IPS-11a (cell line): ENCODE data around the gene GPC5.

Source experiments
- H3K4me3 ChIP-seq: one replicate; pipeline ENCODE4 v1.5.1; 2013; ENCODE audit warnings: low read depth, low read length, control low read depth

GPC5 gene

DNA sequence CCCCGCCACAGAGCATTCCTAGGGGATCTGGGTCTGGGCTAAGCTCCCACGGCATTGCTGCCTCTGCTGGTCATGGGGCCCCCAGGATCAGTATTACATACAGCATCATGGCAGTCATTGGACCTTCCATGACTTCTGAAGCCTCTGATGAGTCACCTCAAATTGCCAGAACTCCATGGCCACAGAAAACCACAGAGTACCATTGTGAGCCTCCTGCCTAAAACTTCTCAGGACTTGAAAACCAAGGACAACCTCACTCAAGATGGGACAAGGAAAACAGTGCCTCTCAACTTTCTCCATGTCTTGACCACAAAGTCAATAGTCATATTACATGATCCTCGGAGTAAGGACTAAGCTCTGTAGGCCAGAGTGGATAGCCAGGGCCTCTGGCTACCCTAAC is 306.0 kb downstream of the GPC5 start:
- no peak overlapping the region for H3K4me3 ChIP-seq

GRCh38 chr13:91708558-91708957 is 310.1 kb downstream of the GPC5 start:
- H3K4me3 ChIP-seq, result no peak overlapping the region

- H3K4me3 ChIP-seq, result no peak overlapping the region
Measured at GRCh38 chr13:91709180-91709579, 310.8 kb downstream of the GPC5 start.

DNA sequence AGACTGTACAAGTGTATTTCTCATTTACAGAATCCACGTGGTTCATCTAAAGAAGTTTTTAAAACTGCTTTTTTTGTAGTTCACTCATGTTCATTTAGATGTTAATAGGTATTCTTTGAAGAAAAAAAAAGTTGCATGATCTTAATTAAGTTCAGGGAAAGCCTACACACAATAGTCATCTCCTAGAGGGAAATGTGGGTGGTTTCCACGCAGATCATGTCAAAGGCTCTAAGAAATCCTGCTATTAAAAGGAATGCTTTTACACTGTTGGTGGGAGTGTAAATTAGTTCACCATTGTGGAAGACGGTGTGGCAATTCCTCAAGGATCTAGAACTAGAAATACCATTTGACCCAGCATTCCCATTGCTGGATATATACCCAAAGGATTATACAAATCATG is 312.3 kb downstream of the GPC5 start:
- H3K4me3 ChIP-seq, result no peak overlapping the region

DNA sequence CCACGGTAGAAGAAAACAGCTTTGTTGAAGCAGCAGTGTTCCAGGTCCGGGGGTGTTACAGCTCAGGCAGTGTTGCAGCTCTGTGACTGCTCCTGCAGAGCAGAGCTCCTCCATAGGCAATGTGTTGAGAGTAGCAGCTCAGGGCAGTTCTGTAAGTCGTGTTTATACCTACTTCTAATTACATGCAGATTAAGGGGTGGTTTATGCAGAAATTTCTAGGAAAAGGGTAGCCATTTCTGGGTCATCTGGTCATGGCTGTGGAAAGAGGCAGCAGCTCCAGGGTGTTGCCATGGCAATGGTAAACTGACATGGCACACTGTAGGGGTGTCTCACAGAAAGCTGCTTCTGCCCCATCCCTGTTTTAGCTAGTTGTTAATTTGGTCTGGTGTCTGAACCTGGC is 316.4 kb downstream of the GPC5 start:
- H3K4me3 ChIP-seq, result no peak overlapping the region

DNA sequence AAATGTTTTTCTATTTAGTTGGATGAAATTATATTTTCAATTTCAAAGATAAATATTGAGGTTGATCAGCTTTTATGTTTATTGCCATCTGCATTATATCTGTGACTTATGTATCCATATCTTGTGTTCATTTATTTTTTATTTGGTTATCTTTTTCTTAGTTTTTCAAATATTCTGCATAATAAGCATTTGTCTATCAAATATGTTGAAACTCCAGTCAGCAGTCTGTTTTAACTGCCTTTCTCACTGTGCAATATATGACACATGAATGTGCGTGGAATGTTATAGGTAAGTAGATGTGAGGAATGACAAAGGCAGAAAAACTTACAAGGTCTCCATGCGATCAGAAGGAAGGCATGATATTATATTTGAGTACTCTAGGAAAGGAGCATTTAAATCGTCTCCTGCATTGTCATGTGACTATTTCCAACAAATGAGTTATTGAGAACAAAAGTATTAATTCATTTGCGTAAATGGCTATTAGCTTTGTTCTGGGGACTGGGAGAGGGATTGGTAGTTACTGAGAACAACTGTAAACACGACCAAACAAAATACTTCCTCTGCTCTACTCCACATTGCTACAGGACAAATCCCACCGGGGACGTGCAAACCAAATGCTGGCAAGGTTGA is 318.1 kb downstream of the GPC5 start:
- H3K4me3 ChIP-seq, result no peak overlapping the region

DNA sequence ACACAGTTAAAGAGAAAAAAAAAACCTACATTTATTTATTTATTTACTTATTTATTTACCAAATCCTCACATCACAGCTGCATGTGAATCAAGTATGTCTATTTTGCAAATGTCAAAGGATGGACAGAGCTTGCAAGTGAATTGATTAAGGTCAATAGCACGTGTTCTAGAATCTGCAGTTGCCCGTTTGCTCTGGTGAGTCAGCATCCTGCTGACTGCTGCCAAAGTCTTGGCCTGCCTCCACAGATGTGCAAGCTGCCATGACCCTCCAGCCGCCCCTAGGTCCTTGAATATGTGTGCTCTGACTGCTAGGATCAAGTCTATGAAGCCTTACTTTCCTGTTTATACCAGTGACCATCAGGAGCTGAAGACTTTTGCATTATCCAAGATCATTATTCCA is 320.6 kb downstream of the GPC5 start:
- H3K4me3 ChIP-seq, result no peak overlapping the region

DNA sequence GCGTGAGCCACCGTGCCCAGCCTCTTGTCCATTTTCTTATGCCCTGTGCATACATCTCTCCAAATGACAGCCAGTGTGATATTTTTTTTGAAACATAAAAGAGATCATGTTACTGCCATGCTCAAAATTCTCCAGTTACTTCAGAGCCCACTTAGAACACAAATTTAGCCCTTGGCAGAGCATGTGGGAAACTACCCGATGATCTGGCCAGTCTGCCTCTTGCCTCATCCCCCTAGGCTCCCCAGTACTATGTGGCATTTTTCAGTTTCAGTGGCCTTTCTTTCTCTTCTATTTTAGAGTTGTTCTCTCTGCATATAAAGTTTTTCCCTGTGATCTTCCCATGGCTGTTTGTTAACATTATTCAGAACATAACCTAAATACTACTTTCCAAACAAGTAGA is 323.0 kb downstream of the GPC5 start:
- H3K4me3 ChIP-seq, result no peak overlapping the region

DNA sequence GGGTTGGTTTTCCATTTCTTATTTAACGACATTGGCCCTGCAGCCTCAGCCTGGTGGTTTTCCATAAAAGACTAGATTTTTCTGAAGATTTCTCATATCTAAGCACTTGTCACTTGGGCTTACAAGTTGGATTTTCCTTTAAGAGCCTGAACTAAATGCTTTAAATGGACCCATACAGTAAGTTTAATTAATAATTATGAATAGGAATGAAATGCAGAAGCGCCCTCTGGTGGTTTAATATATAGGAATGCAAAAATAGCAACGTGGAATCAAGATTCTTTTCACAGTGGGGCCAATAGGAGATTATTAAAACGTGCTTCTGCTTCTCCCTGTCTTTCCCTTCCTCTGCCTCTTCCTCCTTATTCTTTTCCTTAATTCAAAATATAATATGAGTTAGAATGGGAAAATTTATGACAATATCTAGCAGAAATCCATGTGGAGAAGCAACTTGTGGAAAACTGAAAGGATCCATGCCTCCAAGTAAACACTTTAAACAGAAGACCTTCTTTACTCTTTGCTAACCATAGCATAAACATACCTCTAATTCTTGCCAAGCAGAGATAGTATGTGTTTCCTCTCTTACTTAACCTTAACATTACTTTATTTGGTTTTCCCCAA is 324.0 kb downstream of the GPC5 start:
- H3K4me3 ChIP-seq, result no peak overlapping the region

DNA sequence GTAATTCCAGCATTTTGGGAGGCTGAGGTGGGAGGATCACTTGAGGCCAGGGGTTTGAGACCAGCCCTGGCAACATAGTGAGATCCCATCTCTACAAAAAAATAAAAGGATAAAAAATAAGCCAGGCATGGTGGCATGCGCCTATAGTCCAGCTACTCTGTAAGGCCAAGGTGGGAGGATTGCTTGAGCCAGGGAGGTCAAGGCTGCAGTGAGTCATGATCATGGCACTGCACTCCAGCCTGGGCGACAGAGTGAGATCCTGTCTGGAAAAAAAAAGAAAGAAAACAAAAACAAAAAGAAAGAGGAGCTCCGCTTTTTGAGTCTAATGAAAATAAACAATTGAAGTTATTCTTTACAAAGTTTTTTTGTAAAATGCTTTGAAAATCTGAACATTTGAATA is 326.2 kb downstream of the GPC5 start:
- H3K4me3 ChIP-seq, result no peak overlapping the region

DNA sequence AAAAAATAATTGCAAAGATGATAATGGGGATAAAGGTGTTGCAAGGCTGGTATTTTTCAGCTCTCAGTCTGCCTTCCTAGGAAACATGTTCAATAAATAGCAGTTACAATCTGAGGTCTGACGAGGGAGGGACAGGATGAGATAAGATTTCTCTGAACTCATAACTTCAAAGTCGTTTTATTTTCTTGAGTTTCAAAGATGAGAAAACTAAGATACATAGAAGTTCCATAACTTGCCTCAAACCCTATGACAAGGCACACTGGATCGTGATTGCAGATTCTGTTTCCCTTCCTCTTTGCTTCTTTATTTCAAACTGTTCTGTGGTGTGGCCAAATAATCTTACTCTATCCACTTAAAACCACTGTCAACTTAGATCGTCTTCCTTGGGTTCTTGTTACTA is 327.2 kb downstream of the GPC5 start:
- H3K4me3 ChIP-seq, result no peak overlapping the region

DNA sequence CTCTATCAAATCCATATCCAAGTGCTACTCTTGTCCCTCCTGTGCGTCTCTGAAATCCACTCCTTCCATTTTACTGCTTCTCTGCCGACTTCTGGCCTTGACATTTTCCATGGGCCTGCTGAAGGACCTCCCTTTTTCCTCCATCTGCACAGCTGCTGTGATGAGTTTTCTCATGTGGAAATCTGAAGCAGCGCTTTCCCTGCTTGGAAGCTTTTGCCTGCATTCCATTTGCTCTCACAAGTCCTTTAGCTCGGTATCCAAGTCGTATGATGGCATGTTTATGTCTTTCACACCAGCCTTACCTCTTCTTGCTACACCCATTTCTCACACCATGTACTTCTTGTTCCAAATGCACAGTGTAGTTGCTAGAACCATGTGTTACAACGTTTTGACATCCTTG is 328.2 kb downstream of the GPC5 start:
- no peak overlapping the region for H3K4me3 ChIP-seq

DNA sequence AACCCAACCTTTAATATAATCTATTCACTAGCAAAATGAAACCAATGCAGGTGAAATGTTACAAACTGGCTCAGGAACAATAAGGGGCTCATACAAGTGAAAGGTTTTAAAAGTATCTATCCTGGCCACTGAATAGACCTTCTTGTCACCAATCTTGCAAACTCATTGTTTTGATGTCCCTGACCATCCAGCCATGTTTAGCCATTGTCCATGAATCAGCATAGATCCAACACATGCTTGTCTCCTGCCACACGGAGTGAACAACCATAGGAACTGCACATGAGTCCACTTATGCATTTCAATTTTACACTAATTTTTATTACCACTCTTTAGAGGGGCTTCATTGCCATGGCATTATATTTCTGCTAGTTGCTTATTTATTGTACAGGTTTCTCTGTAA is 331.4 kb downstream of the GPC5 start:
- no peak overlapping the region for H3K4me3 ChIP-seq

DNA sequence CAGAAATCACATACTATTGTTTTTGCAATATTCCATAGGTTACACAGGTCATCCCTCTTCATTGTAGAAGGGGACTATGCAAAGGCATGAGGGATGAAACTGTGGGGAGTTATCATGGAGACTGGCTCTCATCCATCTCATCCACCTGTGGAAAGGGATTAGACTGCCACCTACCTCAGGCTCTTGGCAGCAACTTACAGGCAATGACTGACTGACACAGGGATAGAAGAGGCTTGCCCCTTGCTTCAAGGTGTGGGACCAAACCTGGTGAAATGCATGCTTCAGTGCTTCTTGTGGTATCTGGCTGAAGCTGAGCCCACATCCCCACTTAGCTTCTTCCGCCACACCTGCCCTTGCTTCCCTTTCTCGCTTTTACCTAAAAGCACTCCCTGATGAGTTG is 341.3 kb downstream of the GPC5 start:
- no peak overlapping the region for H3K4me3 ChIP-seq

- H3K4me3 ChIP-seq, result no peak overlapping the region
Measured at GRCh38 chr13:91740756-91741155, 342.3 kb downstream of the GPC5 start.

- H3K4me3 ChIP-seq, result no peak overlapping the region
Measured at GRCh38 chr13:91741925-91742324, 343.5 kb downstream of the GPC5 start.

- H3K4me3 ChIP-seq, result no peak overlapping the region
Measured at GRCh38 chr13:91744284-91744683, 345.9 kb downstream of the GPC5 start.

- no peak overlapping the region for H3K4me3 ChIP-seq
Measured at GRCh38 chr13:91745967-91746366, 347.5 kb downstream of the GPC5 start.

GRCh38 chr13:91747186-91747585 is 348.8 kb downstream of the GPC5 start:
- no peak overlapping the region for H3K4me3 ChIP-seq

DNA sequence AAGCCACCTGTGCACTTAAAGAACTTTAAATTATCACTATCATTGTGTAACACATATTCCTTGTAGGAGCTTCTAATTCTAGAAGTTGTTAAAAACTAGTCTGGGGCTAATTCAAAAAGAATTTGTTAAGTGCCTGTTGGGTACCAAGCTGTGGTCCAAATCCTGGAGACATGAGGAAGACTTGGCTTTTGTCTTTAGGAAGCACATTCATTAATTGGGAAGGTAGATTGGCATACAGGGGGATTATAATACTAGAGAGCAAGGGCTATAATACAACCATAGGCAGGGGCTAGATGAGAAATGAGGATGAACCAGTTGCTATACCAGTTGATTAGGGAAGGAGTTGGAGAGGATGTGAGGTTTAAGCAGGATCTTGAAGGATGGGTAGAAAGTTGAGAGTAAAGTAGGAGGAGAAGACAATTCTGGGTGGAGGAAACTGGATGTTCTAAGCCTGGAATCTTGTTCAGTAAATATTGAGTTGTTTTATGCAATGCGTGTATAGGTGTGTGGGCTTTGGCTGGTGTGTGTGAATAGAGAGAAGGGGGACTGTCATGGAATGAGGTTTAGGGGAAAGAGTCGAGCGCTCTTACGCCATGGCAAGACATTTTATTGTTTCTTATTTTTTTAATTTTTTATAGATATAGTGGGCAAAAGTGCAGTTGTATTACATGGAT is 350.1 kb downstream of the GPC5 start:
- H3K4me3 ChIP-seq, result no peak overlapping the region

DNA sequence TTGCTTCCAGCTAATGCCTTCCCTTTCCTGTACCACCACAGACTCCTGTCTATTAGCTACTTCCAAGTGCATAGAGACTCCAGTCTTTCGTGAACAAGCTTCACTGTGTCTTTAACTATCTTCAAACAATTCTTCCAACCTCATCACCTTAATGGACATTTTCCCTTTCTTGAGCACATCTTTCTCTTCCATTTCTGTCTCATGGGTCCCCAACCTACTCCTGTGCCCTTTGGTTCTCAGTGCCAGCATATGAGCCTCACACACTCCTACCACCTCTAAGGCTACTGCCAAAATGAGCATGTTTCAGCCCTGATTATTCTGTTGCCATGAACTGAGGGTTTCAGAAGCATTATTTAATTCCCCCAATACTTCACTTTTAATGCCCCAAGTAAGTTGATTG is 360.3 kb downstream of the GPC5 start:
- no peak overlapping the region for H3K4me3 ChIP-seq

- H3K4me3 ChIP-seq, result no peak overlapping the region
Measured at GRCh38 chr13:91762957-91763356, 364.5 kb downstream of the GPC5 start.

DNA sequence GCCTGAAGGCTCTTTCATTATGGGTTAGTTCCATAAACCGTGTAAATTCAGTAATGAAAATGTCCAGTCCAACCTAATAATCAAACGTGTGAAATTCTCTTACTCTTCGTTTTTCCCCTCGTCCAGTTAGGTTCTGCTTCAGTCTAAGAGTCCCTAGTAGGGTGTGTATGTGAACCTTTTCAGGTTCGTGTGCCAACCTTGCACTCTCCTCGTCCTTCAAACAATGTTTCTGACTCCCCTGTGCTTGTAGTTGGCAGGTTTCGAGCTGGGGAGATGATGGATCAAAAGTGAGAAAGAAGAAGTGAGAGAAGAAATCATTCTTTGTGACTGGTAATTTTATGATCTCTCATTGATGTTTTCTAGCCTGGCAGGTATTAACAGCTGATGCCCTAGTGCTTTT is 366.1 kb downstream of the GPC5 start:
- H3K4me3 ChIP-seq, result no peak overlapping the region
